Ascending aorta (tissue), 2 donors: ENCODE data around the gene PRPH. TPM values are rescaled to one million over a fixed set of nuclear protein-coding genes. Genes with fewer than 3 reads are reported as not detected.
"Not testable (repeated sequence)": the region's sequence is repeated elsewhere in the genome, so short reads cannot be mapped to it uniquely, and the experiment has no call there.

Experiments
- DNase-seq, 2 donors: peaks; one replicate each; pipeline ENCODE4 v3.0.0-alpha.2; 2019; ENCODE audit warnings: low spot score in 2 of 2
- H3K27ac ChIP-seq, 2 donors: fragments of 200-600 bp; sonication (generic); one replicate each; pipeline ENCODE4 v1.5.1; 2016 to 2017; ENCODE audit warnings: mild to moderate bottlenecking in 1 of 2
- H3K27me3 ChIP-seq: fragments of 200-600 bp; sonication (generic); one replicate; pipeline ENCODE4 v1.5.1; 2017
- H3K36me3 ChIP-seq, 2 donors: fragments of 200-600 bp; sonication (generic); one replicate each; pipeline ENCODE4 v1.5.1; 2016
- H3K4me1 ChIP-seq, 2 donors: fragments of 200-600 bp; sonication (generic); one replicate each; pipeline ENCODE4 v1.5.1; 2016 to 2017; ENCODE audit warnings: mild to moderate bottlenecking in 1 of 2
- H3K4me3 ChIP-seq, 2 donors: fragments of 200-600 bp; sonication (generic); one replicate each; pipeline ENCODE4 v1.5.1; 2016 to 2017; ENCODE audit warnings: mild to moderate bottlenecking in 1 of 2
- H3K9me3 ChIP-seq, 2 donors: fragments of 200-600 bp; sonication (generic); one replicate each; pipeline ENCODE4 v1.5.1; 2016
- intact Hi-C: fragments of 100-400 bp; cut with DNase I; formaldehyde crosslinking; loops from one replicate; pipeline ENCODE4 v1.15.1; 2023
- total RNA-seq: library from RNA; depleted of rRNA; stranded (reverse); fragments of >200 nt; gene quantifications from one replicate; pipeline ENCODE4 v1.1.0, GENCODE V29; 2016
- TF ChIP-seq, protein P1 (sequence below), 3 experiments: fragments of 200-600 bp in 2 of 3; fragments of 450-650 bp in 1 of 3; sonication (generic) in 2 of 3; IDR thresholded peaks; one replicate each; pipeline ENCODE4 v1.5.1; 2016 to 2019; ENCODE audit warnings: antibody characterized with exemption in 3 of 3, mild to moderate bottlenecking in 1 of 3, moderate library complexity in 1 of 3

PRPH gene
- total RNA-seq, 1 donor from 2014 or later: not detected

DNA sequence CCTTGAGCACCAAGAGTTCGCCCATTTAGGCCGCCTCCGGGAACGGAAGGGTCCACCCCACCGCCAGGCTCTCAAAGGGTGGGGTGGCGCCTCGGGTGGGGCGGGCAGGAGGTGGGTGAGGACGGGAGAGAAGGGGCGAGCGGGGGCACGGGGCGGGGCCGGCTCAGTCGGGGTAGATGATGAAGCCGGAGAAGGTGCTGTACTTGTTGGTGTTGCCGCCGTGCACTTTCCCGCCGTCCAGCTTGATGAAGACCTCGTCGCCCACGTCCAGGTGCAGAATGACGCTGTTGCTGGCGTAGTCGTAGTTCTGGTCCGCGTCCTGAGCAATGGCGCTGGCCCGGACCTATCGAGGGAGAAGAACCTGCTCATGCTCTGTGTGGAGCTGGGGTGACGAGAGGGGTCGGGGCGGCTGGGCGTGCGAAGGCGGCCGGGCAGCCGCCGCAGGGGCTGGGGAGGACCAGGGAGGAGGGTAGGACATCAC is 38.0 kb downstream of the PRPH start:
- peaks cover 13% of the 10 kb centered on the region for H3K27me3 ChIP-seq
- intact Hi-C loops: no loop called here
- TF ChIP-seq, protein P1, sequence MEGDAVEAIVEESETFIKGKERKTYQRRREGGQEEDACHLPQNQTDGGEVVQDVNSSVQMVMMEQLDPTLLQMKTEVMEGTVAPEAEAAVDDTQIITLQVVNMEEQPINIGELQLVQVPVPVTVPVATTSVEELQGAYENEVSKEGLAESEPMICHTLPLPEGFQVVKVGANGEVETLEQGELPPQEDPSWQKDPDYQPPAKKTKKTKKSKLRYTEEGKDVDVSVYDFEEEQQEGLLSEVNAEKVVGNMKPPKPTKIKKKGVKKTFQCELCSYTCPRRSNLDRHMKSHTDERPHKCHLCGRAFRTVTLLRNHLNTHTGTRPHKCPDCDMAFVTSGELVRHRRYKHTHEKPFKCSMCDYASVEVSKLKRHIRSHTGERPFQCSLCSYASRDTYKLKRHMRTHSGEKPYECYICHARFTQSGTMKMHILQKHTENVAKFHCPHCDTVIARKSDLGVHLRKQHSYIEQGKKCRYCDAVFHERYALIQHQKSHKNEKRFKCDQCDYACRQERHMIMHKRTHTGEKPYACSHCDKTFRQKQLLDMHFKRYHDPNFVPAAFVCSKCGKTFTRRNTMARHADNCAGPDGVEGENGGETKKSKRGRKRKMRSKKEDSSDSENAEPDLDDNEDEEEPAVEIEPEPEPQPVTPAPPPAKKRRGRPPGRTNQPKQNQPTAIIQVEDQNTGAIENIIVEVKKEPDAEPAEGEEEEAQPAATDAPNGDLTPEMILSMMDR (IDR thresholded peaks at IDR 0.05): no peak
- no peak for DNase-seq
- peaks cover 0 to 2% of the 10 kb centered on the region in 2 donors for H3K4me1 ChIP-seq
- no peak overlapping the region for H3K27ac ChIP-seq
- no peaks in the 10 kb centered on the region for H3K9me3 ChIP-seq
- no peaks in the 10 kb centered on the region for H3K36me3 ChIP-seq
- peak overlapping the region in 1 of 2 donors; percentile 51 for H3K4me3 ChIP-seq

DNA sequence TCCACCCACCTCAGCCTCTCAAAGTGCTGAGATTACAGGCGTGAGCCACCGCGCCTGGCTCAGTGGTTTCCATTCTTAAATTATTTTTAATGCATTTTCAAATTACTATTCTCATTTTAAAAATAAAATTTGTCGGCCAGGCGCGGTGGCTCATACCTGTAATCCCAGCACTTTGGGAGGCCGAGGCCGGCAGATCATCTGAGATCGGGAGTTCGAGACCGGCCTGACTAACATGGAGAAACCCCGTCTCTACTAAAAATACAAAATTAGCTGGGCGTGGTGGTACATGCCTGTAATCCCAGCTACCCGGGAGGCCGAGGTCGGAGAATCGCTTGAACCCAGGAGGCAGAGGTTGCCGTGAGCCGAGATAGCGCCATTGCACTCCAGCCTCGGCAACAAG is 38.8 kb downstream of the PRPH start:
- H3K4me3 ChIP-seq, H3K36me3 ChIP-seq, H3K4me1 ChIP-seq, H3K27ac ChIP-seq, DNase-seq, H3K9me3 ChIP-seq, intact Hi-C loops: not testable (repeated sequence)
- peaks cover 13% of the 10 kb centered on the region for H3K27me3 ChIP-seq

DNA sequence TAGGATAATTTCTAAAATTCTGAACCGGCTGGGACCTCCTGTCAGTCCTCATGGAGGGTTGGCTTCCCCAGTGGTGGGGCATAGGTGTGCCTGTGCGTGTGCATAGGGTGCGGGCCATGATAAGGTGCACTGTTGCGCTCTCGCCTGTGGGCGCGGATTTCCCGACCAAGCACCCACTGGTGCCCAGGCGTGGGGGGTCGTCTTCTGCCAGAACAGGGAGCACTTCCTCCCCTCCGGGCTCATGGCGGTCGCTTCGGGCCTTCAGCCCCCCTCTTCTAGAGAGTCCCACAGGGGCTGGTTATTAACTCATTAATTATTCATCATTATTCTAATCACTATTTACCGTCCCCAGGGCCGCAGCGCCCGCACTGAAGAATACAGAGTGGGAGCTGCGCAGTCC is 39.3 kb downstream of the PRPH start:
- Histone ChIP-seq H3K4me3 (no peak overlapping the region), H3K27ac (no peak overlapping the region), H3K27me3 (peaks cover 13% of the 10 kb centered on the region), H3K36me3 (no peaks in the 10 kb centered on the region), H3K9me3 (no peaks in the 10 kb centered on the region), H3K4me1 (peaks cover 0 to 2% of the 10 kb centered on the region in 2 donors)
- intact Hi-C loops: no loop called here
- DNase-seq: no peak
- TF ChIP-seq, protein P1 (IDR thresholded peaks at IDR 0.05): no peak

DNA sequence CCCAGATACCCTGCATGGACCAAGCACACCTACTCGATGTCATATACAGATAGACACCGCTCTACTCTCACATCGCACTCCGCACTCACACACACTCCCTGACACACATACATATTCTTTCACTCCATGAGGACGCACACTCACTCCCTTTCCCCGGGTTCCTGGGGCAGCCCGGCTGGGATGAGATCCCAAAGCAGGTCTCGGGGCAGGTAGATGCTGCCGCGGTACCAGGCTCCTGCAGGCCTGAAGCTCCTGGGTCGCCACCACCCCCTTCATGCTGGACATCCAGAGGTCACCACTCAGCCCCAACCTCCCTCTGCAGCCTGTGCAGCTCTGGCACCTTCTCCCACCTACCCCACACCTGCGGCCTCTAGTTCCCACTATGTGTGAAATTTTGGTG is 39.7 kb downstream of the PRPH start:
- intact Hi-C loops: no loop called here
- Histone ChIP-seq H3K4me3 (no peak overlapping the region), H3K27ac (no peak overlapping the region), H3K36me3 (no peaks in the 10 kb centered on the region), H3K4me1 (peaks cover 0 to 2% of the 10 kb centered on the region in 2 donors), H3K27me3 (peaks cover 13% of the 10 kb centered on the region), H3K9me3 (no peaks in the 10 kb centered on the region)
- TF ChIP-seq, protein P1 (IDR thresholded peaks at IDR 0.05): no peak
- no peak for DNase-seq

DNA sequence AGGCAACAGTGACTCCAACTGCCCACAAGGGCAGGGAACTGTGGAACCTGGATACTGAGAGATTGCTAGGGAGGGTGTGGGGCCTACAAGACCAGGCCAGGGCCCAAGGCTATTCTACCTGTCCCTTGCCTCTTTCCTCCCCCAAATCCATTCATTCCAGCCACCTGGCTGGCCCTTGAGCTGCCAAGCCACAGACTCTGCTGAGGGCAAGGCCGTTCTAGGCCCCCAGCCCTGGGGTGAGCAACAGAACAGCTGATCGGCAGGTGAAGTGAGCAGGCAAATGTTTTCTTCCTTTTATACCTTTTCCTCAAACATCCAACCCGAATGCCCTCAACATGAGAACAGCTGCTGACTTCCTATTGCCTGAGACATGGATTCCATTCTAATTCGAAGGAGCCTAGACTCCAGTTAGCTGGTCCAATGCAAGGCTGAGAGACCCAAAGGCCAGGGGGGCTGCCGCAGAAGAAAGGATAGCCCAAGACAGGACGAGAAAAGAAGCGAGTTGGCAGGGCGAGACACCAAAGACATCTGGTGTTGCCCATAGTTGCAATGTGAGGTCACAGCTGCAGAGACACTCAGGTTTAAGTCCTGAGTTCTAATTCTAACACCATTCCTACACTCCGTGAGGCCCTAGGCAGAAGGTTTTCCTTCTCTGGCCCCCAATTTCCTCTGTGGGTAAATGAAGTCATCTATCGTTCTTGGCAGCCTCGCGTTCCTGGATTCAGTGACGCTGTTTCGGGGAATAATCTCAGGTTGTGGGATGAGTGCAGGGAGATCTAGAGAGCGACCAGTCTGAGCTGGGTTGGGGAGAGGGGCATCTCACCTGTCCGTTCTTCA is 40.4 kb downstream of the PRPH start:
- Histone ChIP-seq H3K4me1 (peaks cover 0 to 2% of the 10 kb centered on the region in 2 donors), H3K36me3 (no peaks in the 10 kb centered on the region), H3K9me3 (no peaks in the 10 kb centered on the region), H3K4me3 (no peak overlapping the region), H3K27me3 (peaks cover 13% of the 10 kb centered on the region), H3K27ac (no peak overlapping the region)
- TF ChIP-seq, protein P1 (IDR thresholded peaks at IDR 0.05): no peak
- intact Hi-C loops: no loop called here
- no peak for DNase-seq

DNA sequence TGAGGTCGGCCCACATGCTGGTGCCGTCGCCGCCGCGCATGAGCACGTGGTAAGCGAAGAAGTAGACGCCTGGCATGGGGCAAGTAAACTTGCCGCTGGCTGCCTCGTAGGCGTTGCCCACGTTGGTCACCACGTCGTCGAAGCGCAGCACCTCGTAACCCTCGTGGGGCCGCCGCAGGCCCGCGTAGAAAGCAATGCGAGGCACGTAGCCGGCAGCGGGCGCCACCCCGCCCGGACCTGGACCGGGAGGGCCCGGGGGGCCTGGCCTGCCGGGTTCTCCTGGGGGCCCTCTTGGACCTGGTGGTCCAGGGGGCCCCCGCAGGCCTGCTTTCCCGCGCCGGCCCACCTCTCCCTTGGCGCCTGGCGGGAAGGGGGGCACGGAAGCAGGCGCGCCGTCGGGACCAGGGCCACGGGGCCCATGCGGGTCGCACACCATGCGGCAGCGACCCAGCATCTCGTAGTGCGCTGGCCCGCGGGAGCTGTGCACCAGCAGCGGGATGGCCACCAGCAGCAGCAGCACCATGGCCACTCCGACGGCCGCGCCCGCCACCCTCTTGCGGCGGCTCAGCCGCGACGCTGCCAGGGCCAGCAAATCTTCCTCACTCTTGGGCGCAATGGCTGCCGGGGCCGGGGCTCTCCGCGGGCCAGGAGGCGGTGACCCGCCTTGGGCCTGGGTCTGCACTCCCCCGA is 41.2 kb downstream of the PRPH start:
- Histone ChIP-seq H3K36me3 (no peaks in the 10 kb centered on the region), H3K27ac (no peak overlapping the region), H3K4me1 (peaks cover 0 to 2% of the 10 kb centered on the region in 2 donors), H3K27me3 (peaks cover 13% of the 10 kb centered on the region), H3K4me3 (peak overlapping the region; percentile 38 to 55), H3K9me3 (no peaks in the 10 kb centered on the region)
- intact Hi-C loops: loop anchor here (2.0 kb wide), 1 partner anchor 47 kb away; no protein-coding TSS in a partner anchor
- TF ChIP-seq, protein P1 (IDR thresholded peaks at IDR 0.05): no peak
- DNase-seq: no peak
